PFSK-1 (cell line): Measurements from ENCODE around the gene GABPB2.

ENCODE experiments used
- FOXP2 ChIP-seq: optimal IDR thresholded peaks from 2 replicates; pipeline ENCODE3; 2011; ENCODE audit warnings: borderline replicate concordance, control low read depth, inconsistent platforms; ENCODE audit not compliant: insufficient read depth; ENCODE audit errors: extremely low read length, extremely low read depth
- POLR2AphosphoS5 ChIP-seq: IDR thresholded peaks from 2 replicates; pipeline ENCODE4 v1.6.1; 2012; ENCODE audit warnings: low read depth, mild to moderate bottlenecking, control low read depth, low read length, moderate library complexity
- REST ChIP-seq, 2 experiments: IDR thresholded peaks; 2 replicates each; pipeline versions ENCODE4 v1.6.1 to v1.8.0; 2011 to 2012; ENCODE audit warnings: low read depth in 2 of 2, low read length in 2 of 2, control low read depth in 1 of 2, inconsistent platforms in 1 of 2, mild to moderate bottlenecking in 1 of 2, moderate library complexity in 1 of 2; ENCODE audit not compliant: insufficient read depth in 1 of 2
- SIN3A ChIP-seq: IDR thresholded peaks from 2 replicates; pipeline ENCODE4 v1.6.1; 2012; ENCODE audit warnings: mild to moderate bottlenecking, low read length, moderate library complexity, borderline replicate concordance; ENCODE audit not compliant: insufficient read depth
- TAF1 ChIP-seq: IDR thresholded peaks from 2 replicates; pipeline ENCODE4 v1.6.1; 2012; ENCODE audit warnings: low read length, control low read depth, borderline replicate concordance; ENCODE audit not compliant: insufficient read depth

GABPB2 gene

GRCh38 chr1:151061704-151062103 is 8.9 kb upstream of the GABPB2 start:
- no peak for TF ChIP-seq REST (IDR thresholded peaks at IDR 0.05; ENCODE audit: insufficient read depth in 1 of 2, low read depth in 2 of 2, low read length in 2 of 2)
- no peak for TF ChIP-seq TAF1
- no peak for TF ChIP-seq SIN3A
- no peak for TF ChIP-seq FOXP2
- no peak for TF ChIP-seq POLR2AphosphoS5

GRCh38 chr1:151062741-151063371 is 7.7 kb upstream of the GABPB2 start:
- TF ChIP-seq REST (IDR thresholded peaks at IDR 0.05; ENCODE audit: insufficient read depth in 1 of 2, low read depth in 2 of 2, low read length in 2 of 2) (no peak), FOXP2 (no peak), POLR2AphosphoS5 (no peak), SIN3A (no peak), TAF1 (no peak)

GRCh38 chr1:151065089-151065645 is 5.4 kb upstream of the GABPB2 start:
- TF ChIP-seq TAF1: no peak
- TF ChIP-seq SIN3A: no peak
- TF ChIP-seq FOXP2: no peak
- TF ChIP-seq REST (IDR thresholded peaks at IDR 0.05; ENCODE audit: insufficient read depth in 1 of 2, low read depth in 2 of 2, low read length in 2 of 2): no peak
- no peak for TF ChIP-seq POLR2AphosphoS5

- TF ChIP-seq TAF1: no peak
- TF ChIP-seq REST (IDR thresholded peaks at IDR 0.05; ENCODE audit: insufficient read depth in 1 of 2, low read depth in 2 of 2, low read length in 2 of 2): no peak
- TF ChIP-seq POLR2AphosphoS5: no peak
- TF ChIP-seq SIN3A: no peak
- no peak for TF ChIP-seq FOXP2
Observed at GRCh38 chr1:151067185-151067584, 3.4 kb upstream of the GABPB2 start.

GRCh38 chr1:151069103-151069486 is 1.5 kb upstream of the GABPB2 start:
- no peak for TF ChIP-seq REST (IDR thresholded peaks at IDR 0.05; ENCODE audit: insufficient read depth in 1 of 2, low read depth in 2 of 2, low read length in 2 of 2)
